GM19240 (cell line): Measurements from ENCODE around the gene VAC14.

ENCODE experiments used
- DNase-seq: peaks from one replicate; pipeline ENCODE4 v3.0.0; 2011; ENCODE audit warnings: low spot score; ENCODE audit not compliant: insufficient read length

Gene VAC14

DNA sequence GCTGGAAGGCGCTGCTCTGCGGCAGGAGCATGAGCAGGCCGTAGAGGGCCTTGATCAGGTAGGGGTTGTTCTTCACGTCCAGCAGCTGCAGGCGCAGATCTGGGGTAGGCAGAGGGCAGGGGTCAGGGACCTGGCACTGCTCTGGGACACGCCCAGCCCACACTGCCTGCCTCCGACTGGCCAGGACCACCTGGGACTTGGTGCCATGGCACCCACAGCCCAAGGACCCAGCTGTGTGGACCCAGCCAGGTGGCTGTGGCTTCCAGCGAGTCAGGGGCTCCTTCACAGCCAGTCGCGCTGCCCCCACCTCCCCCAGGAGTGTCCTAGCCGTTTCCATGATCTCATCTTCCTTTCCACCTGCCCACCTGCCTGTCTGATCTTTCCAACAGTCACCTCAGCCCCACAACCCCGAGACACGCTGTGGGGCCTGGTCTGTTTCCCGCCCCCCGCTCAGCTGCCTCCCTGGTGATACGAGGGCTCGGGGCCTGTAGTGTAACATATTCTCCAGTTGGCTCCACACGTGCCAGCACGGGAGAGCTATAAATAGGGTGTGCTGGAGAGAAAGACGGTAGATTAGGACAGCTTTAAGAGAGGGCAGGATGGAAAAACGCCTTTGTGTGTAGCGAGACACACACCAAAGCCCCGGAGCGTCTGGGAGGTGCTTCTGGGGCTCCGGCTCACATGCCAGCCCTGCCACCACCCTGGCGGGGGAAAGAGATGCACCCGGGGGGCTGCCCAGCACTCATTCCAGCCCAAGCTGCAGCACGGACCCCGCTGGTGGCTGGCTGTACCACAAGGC is 107.9 kb downstream of the VAC14 start:
- no peak for DNase-seq

DNA sequence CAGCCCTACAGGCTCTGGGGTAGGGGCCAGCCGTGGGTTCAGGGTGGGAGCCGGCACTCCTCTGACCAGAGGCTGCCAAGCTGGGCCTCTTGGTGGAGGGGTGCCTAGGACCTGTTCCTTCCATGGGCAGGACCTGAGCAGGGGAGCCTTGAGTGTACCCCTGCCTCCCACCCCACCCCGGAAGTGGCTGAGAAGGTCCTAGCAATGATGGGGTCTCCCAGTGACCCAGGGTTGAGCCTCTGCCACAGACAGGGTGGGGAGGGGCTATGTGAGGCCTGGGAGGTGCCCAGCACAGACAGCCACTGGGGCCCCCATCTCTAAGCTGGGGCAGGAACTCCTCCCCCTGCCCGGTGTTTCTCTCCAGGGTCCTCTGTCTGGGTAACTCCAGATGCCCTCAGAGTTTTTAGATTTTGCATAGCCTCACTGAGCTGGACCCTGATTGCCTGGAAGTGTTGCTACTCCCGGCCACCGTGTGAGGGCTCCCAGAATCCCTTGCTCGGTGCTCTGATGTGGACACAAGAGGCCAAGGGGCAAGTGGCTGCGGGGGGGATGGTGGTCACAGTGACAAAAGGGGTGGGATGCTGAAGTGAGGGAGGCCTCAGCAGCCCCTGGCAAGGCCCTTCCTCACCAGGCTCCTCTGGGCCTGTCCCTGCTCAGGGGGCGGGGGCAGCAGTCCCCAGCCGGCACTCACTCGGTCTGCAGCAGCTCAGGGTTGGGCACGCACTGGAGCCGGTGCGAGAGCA is 108.7 kb downstream of the VAC14 start:
- no peak for DNase-seq

DNA sequence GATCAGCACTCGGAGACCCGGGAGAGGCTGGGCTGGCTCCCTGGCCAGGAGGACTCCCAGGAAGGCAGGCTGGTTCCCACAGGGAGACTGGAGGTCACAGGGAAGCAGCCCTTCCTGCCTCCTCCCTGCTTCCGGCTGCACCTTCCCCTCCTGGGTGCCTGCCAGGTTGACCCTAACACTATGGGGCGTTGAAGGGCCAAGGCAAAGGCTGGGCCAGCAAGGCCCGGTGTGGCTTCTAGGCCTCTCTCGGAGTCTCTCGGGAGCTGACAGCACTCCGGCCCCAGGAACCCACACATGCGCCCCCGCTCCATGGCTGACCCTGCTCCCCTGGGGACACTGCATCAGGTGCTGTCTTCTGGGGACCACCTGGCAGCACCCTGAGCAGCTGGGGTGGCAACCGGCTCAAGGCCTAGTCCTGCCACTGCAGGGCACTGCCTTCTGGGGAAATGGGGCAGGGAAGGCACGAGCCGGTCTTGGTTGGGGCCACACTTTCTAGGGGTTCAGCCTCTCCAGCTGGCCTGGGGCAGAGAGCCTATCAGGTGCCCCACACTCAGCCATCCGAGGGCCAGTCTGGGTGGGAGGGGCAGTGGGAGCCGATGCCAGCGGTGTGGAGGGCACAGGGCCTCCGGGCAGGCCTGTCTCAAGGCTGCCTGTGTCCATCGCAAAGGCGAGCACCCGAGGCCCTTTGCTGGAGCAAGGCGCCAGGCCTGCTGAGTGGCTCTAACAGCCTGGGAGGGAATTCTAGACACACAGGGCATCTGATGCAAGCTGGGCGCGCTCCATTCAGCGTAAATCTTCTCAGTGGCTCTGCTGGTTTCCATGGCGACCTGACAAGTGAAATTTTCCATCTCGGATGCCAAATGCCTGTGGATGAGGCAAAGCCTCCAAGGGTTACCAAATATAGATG is 109.5 kb downstream of the VAC14 start:
- DNase-seq: no peak

- no peak for DNase-seq
Measured at GRCh38 chr16:70689970-70690891, 110.7 kb downstream of the VAC14 start.

DNA sequence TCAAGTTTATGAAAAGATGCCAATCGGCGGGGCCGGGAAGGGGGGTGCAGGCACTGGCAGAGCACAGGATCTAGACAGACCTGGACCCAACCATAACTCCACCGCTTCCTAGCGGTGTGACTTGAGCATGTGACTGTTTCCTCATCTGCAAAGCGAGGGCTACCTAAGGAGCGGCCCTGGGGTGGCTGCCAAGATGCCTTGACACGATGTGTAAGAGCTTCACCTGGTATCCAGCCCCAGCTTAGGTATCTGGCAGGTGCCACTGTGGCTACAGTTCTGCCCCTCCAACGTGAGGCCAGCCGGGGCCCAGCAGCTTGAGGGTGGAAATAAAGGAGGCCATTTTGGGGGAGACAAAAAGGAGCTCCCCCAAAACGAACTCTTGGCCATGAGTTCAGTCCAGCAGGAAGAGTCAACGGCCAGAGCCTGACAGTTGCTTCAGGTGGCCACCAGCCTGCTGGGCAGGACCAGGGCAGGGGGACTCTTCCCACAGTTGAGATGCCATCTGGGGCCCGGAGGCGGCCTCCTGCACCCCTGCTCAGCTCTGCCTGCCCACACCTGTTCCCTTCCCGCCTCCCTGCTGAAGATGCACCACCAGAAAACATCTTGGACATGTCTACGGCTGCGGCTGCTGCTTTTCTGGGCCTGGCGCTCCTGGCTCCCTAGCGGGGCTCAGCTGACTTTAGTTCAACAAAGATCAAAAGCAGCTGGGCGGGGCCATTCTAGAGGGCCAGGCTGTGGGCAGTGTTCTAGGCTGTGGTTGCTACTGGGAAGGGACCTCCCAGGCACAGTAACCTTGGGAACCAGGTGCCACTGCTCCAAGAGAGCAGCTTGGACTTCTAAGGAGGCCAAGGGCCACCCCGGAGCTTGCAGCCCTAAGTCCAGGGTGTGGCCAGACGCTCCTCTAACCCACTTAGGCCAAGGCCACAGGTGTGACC is 111.7 kb downstream of the VAC14 start:
- DNase-seq: no peak

- DNase-seq: no peak
Measured at GRCh38 chr16:70688246-70688742, 112.7 kb downstream of the VAC14 start.

GRCh38 chr16:70687671-70688245 is 113.2 kb downstream of the VAC14 start:
- no peak for DNase-seq

DNA sequence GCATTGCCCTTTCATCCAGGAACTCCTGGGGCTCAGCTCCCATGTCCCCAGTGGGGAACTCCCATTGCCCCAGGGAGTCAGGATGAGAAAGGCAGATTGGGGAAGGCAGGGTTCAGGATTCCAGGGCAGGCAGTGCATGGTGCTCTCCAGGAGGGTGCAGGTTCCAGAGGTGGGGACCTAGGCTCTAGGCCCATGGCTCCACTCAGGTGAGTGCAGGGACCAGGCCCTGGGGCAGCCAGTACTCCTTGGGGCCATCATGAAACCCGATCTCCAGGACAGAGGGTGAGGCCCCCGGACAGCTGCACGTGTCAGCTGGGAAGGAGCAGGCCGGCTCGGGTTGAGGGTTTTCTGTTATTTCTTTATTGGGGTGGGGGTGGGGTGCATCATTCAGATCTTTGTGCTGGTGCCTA is 113.9 kb downstream of the VAC14 start:
- DNase-seq: no peak

DNA sequence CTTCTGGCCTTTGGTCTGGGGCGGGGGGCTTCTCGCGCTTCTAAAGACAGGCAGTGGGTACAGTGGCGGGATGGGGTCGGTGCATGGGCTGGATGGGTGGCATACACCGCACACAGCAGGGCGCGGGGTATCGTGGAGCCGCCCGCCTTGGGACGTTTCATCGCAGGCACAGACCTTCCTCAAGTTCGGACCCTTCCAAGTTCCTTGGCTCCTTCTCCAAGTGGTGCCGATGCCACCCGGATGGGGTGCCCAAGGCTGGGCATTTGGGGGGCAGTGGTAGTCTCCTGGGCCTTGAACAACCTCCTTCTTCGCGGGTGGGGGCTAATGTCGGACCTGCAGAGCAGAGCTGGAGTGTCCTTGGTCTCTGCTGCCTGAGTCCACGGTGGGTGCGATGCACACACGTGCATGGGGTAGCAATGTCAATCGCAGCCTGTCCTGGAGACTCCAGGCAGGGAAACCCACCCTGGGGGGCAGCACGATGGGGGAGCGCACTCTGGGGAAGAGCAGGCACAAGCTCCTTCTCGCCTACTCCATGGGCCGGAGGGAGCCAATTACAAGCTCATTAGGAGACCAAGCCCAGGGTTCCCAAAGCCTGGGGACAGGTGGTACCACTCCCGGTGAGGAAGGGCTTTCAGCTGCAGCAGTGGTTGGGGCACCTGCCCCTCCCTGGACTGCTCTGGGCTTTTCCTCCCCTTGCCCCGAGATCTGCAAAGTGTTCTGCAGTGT is 114.4 kb downstream of the VAC14 start:
- DNase-seq: no peak

GRCh38 chr16:70685938-70686375 is 115.0 kb downstream of the VAC14 start, which contains the start of gene MTSS2:
MTSS2 (minus strand) TSS chr16:70686053; CDS start chr16:70685791, 262 bp downstream.
- DNase-seq: no peak

- peak; percentile 50 for DNase-seq
Measured at GRCh38 chr16:70685061-70685937, 115.7 kb downstream of the VAC14 start.

DNA sequence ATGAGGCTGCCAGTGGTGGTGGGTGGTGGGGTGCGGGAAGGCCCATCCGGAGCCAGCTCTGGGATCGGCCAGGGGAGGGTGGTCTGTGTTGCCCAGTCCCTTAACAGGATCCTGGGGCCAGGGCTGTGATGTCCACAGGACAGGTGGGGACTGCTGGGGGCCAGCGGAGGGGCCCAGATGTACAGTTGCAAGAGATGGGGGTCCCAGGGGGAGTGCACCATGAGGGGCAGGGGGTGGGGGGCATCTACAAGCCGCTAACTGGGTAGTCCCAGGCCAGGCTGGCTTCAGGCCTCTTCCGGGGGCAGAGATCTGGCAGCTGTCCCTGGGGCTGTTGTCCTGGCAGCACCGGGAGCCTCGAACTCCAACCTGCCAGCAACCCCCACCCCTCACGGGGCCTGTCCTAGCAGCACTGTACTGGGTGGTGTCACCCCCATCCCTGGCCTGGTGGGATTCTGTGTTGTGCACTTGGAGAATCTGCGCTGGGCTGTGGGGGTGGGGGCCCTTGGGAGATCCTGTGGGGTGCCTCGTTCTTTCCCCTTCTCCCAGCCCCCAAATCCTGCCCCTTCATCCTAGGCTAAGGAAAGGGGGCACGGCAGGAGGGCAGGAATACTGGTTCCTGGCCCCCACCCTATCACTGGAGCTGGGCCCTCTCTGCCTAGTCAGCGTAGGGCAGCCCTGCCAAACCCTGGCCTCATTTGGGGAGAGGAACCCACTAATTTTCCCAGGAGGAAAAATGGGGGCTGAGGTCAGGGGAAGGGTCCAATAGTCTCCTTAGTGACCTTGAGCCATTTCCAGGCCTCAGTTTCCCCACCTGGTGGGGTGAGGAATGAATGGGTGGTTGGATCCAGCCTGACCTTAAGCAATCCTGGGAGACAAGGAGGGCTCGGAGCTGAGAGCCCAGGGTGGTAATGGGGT is 116.6 kb downstream of the VAC14 start:
- DNase-seq: no peak

GRCh38 chr16:70683146-70683944 is 117.6 kb downstream of the VAC14 start:
- DNase-seq: no peak

GRCh38 chr16:70682239-70683145 is 118.5 kb downstream of the VAC14 start:
- DNase-seq: no peak
